HS-27A (cell line): ENCODE results near the gene CCNA1.
A peak's percentile ranks its signal among the peaks of the same experiment; 100 is the strongest.

Source experiments
- DNase-seq: peaks from one replicate; pipeline ENCODE4 v3.0.0-alpha.2; 2012; ENCODE audit warnings: low read depth, missing footprints

CCNA1 gene

GRCh38 chr13:36432106-36432544 lies at the start of gene CCNA1:
Gene CCNA1 (plus strand): TSS chr13:36432495. CDS start chr13:36433057, 562 bp downstream.
- no peak for DNase-seq

- no peak for DNase-seq
Observed at GRCh38 chr13:36385489-36385888, 46.8 kb upstream of the CCNA1 start.

DNA sequence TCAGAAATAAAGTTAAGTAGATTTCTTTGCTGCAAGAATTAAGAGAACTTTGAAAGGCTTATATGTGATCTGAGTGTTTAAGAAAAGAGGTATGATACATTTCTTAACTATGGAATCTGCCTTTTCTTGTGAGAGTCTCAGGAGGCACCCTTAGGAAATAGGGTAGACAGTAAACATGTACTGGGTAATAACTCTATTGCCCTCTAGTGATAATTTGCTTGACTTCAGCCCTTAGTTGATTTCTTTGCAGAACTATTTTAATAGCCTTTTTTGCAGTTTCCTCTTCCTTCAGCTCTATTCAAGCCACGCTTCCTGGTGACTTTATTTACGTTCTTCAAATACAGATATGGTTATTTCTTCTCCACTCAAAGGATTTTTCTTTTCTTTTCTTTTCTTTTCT lies 37.0 kb upstream of the CCNA1 start:
- DNase-seq: no peak

DNA sequence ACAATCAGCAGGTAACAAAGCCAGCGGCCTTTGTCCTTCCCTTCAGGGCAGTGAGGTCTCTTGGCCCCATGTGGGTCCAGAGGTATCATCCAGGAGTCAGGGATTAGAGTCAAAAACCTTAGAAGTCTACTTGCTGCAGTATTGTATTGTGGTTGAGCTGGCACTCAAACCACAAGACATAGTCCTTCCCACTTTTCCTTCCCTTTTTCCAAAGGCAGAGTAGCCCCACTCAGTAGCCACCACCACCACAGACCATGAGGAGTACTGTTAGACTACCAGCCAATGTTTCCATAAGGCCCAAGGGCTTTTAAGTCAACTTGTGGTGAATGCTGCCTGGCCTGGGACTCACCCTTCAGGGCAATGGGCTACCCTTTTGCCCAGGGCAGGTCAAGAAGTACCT lies 27.1 kb upstream of the CCNA1 start:
- no peak for DNase-seq

- no peak for DNase-seq
Observed at GRCh38 chr13:36412736-36413135, 19.6 kb upstream of the CCNA1 start.

GRCh38 chr13:36413161-36413560 lies 19.1 kb upstream of the CCNA1 start:
- no peak for DNase-seq

DNA sequence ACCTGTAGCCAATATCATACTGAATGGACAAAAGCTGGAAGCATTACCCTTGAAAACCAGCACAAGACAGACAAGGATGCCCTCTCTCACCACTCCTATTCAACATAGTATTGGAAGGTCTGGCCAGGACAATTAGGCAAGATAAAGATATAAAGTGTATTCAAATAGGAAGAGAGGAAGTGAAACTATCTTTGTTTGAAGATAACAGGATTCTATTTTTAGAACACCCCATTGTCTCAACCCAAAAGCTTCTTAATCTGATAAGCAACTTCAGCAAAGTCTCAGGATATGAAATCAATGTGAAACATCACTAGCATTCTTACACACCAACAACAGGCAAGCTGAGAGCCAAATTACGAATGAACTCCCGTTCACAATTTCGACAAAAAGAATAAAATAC lies 17.8 kb upstream of the CCNA1 start:
- no peak for DNase-seq

GRCh38 chr13:36417331-36417730 lies 15.0 kb upstream of the CCNA1 start:
- no peak for DNase-seq

DNA sequence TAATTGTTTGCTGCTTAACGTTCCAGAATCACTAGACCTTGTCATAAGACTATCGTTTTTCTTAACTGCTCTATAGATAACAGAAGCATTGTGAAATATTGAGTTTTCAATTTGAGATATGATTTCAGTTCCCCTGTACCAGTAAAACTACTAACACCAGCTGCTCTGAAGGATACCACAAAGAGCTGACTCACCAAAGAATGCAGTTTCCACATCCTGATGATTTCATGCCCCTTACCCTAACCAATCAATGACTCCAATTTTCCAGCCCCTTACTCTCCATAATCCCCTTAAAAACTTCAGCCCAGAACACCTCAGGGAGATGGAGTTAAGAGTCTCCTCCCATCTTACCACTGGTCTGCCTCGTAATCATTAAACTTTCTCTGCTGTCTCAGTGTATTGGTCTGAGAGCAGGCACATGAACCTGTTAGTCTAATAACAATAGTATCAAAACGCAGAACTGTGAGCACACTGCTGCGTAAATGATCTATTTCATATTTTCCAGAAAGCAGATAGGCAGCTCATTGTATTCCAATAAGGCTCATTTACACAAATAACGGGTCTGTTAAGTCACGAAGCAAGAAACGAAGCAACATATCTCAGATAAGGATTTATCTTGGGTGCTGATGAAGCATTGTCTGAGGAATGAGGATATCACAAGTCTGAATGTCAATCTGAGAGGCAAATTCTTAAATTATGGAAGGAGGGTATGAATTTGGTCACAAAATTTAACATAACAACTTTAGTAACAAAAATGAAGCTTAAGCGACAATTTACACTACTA lies 14.1 kb upstream of the CCNA1 start:
- no peak for DNase-seq

DNA sequence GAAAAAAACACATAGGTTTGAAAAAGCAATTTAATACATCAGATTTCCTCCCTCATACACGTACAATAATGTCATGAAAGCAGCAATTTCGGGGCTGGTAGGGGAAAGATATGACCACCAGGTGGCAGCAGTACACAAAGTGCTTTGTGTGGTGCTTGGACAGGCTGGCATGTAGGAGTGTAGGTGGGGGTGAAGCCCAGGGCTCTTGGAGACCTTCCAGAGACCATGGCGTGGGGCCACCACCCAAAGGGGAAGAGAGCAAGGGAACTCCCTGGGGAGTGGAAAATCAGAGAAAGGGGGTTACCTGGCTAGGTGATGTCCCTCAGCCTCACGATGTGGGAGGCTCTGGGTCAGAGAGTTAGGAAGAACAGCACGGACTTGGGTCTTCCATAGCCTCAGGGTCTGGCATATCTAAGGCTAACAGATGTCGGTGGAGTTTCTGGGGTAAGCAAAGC lies 11.8 kb upstream of the CCNA1 start:
- peak; percentile 27 for DNase-seq

- DNase-seq: no peak
Observed at GRCh38 chr13:36421447-36421846, 10.8 kb upstream of the CCNA1 start.

- DNase-seq: no peak
Observed at GRCh38 chr13:36428086-36428485, 4.2 kb upstream of the CCNA1 start.

GRCh38 chr13:36430247-36431203 lies 1.8 kb upstream of the CCNA1 start:
- DNase-seq: no peak

DNA sequence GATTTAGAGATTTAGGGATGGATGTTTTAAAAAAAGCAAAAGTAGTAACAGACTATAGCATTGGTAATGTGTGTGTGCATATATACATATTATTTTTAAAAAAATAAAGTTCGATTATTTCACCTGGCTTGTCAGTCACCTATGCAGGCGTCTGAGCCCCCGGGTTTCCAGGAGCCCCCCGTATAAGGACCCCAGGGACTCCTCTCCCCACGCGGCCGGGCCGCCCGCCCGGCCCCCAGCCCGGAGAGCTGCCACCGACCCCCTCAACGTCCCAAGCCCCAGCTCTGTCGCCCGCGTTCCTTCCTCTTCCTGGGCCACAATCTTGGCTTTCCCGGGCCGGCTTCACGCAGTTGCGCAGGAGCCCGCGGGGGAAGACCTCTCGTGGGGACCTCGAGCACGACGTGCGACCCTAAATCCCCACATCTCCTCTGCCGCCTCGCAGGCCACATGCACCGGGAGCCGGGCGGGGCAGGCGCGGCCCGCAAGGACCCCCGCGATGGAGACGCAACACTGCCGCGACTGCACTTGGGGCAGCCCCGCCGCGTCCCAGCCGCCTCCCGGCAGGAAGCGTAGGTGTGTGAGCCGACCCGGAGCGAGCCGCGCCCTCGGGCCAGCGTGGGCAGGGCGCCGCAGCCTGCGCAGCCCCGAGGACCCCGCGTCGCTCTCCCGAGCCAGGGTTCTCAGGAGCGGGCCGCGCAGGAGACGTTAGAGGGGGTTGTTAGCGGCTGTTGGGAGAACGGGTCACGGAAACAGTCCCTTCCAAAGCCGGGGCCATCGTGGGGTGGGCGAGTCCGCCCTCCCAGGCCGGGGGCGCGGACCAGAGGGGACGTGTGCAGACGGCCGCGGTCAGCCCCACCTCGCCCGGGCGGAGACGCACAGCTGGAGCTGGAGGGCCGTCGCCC lies 840 bp upstream of the CCNA1 start:
- DNase-seq: no peak

- DNase-seq: no peak
Observed at GRCh38 chr13:36436811-36437210, 4.5 kb downstream of the CCNA1 start.

DNA sequence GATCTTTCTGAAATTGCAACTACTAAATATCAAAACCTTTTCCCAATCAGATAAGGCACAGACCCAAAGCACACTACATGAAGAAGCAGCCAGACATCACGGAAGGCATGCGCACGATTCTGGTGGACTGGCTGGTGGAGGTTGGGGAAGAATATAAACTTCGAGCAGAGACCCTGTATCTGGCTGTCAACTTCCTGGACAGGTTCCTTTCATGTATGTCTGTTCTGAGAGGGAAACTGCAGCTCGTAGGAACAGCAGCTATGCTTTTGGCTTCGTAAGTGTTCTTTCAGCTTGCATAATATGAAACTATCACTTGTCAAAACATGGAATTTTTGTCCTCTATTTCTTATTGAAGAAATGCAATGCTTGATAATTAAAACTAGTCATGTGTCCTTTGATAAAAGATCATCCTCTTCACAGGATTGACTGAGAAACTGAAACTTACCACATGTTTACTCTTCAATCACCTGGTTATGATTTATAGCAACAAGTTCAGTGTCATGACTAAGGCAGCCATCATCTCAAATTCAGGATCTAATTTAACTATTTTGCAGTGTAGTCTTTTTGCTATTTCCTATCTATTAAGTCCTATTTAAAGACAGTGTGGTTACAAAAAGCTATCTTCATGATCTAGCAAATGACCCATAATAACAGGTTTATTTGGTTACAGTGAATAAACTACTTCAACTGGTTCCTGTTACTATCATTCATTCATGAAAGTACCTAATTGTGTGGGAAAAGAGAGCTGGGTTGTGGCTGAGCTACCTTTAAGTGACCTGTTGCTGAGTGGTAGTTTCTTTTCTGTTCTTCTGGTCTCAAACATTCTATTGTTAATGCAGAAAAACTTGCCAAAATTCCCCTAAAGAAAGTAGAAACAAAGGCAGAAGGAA lies 6.5 kb downstream of the CCNA1 start:
- no peak for DNase-seq

DNA sequence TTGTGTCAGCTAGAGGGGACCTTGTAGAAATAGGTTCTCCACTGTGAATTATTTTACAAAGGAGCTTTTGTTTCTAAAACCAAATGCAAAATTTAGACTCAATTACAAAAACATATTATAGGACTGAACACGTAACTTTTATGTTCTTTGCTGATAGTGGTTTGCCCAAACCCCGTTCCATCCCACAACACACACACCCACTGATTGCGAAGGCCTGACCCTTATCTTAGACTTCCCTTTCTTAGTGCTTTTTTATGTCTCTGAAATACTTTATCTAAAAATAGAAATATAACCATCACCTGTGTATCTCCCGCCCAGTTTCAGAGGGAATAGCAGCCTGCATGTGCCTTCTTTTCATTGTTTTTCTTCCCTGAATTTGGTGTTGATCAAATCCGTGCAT lies 13.0 kb downstream of the CCNA1 start:
- DNase-seq: no peak

GRCh38 chr13:36445891-36446351 lies 13.6 kb downstream of the CCNA1 start:
- DNase-seq: no peak

- no peak for DNase-seq
Observed at GRCh38 chr13:36447501-36447900, 15.2 kb downstream of the CCNA1 start.

- DNase-seq: no peak
Observed at GRCh38 chr13:36450534-36450933, 18.2 kb downstream of the CCNA1 start.

DNA sequence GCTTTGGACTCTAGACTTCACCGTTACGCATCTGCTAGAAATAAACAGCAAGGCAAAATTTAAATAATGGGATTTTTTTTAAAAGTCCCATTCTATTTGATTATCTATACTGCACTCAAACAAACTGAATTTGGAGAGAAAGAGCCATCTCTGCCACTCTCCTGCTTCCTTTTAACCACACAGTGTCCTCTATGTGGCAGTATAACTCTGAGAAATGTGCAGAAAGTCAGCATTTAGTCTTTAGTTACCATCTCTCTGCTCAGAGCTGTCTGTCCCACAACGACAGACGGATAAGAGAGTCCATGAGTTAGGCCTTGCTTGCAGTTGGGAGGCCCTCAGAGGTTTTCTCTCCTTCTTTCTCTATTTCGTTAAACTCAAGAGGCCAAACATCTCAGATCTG lies 21.2 kb downstream of the CCNA1 start:
- DNase-seq: no peak
